Hepatocyte (in vitro differentiated cells): Measurements from ENCODE around the gene MSANTD4. TPM values are rescaled to one million over a fixed set of nuclear protein-coding genes. Genes with fewer than 3 reads are reported as not detected.
"Not testable (repeated sequence)": the region's sequence is repeated elsewhere in the genome, so short reads cannot be mapped to it uniquely, and the experiment has no call there.

Experiments
- DNase-seq: peaks from one replicate; pipeline ENCODE4 v3.0.0-alpha.2; 2016; ENCODE audit warnings: low spot score
- H2AFZ ChIP-seq: fragments of 200-600 bp; sonication (generic); 2 replicates; pipeline ENCODE4 v1.6.0; 2016; ENCODE audit warnings: antibody characterized with exemption, mild to moderate bottlenecking
- H3K27ac ChIP-seq: fragments of 200-600 bp; sonication (generic); 2 replicates; pipeline ENCODE4 v1.5.1; 2016; ENCODE audit warnings: mild to moderate bottlenecking
- H3K27me3 ChIP-seq: fragments of 200-600 bp; sonication (generic); 2 replicates; pipeline ENCODE4 v1.6.1; 2016
- H3K36me3 ChIP-seq: fragments of 200-600 bp; sonication (generic); replicated peaks from 2 replicates; pipeline ENCODE4 v1.5.1; 2016; ENCODE audit warnings: low read depth; ENCODE audit not compliant: insufficient read depth
- H3K4me1 ChIP-seq: fragments of 200-600 bp; sonication (generic); 2 replicates; pipeline ENCODE4 v1.5.1; 2016; ENCODE audit warnings: mild to moderate bottlenecking, moderate library complexity; ENCODE audit not compliant: insufficient read depth
- H3K4me2 ChIP-seq: fragments of 200-600 bp; sonication (generic); 2 replicates; pipeline ENCODE4 v1.6.0; 2016
- H3K4me3 ChIP-seq: fragments of 200-600 bp; sonication (generic); 2 replicates; pipeline ENCODE4 v1.5.1; 2016; ENCODE audit warnings: mild to moderate bottlenecking
- H3K79me2 ChIP-seq: fragments of 200-600 bp; sonication (generic); 2 replicates; pipeline ENCODE4 v1.6.0; 2017; ENCODE audit warnings: mild to moderate bottlenecking
- H3K9me2 ChIP-seq: fragments of 200-600 bp; sonication (generic); replicated peaks from 2 replicates; pipeline ENCODE4 v1.6.0; 2017; ENCODE audit warnings: mild to moderate bottlenecking; ENCODE audit not compliant: insufficient read depth
- H3K9me3 ChIP-seq: fragments of 200-600 bp; sonication (generic); 2 replicates; pipeline ENCODE4 v1.5.1; 2016; ENCODE audit warnings: low read depth, mild to moderate bottlenecking
- H4K20me1 ChIP-seq: fragments of 200-600 bp; sonication (generic); 2 replicates; pipeline ENCODE4 v1.6.0; 2016; ENCODE audit warnings: mild to moderate bottlenecking; ENCODE audit not compliant: insufficient read depth, poor library complexity, severe bottlenecking
- EZH2 ChIP-seq: fragments of 200-600 bp; sonication (generic); IDR thresholded peaks from 2 replicates; pipeline ENCODE4 v1.6.1; 2016; ENCODE audit warnings: antibody characterized with exemption, mild to moderate bottlenecking, borderline replicate concordance
- EZH2phosphoT487 ChIP-seq: fragments of 200-600 bp; sonication (generic); IDR thresholded peaks from one replicate; pipeline ENCODE4 v1.6.1; 2018; ENCODE audit warnings: antibody characterized with exemption, mild to moderate bottlenecking, low read depth, moderate library complexity; ENCODE audit not compliant: unreplicated experiment, severe bottlenecking
- WGBS: methylation state at CpG from one replicate; pipeline ENCODE4 v1.1.6; 2016; ENCODE audit warnings: low lambda C conversion rate; ENCODE audit errors: missing lambda C conversion rate; 5-methylcytosine and 5-hydroxymethylcytosine counted together
- polyA plus RNA-seq: library from polyadenylated mRNA; unstranded; fragments of >200 nt; fragmentation: Nextera tagmentation; extraction: Ambion mirVana; gene quantifications from 2 replicates; pipeline ENCODE4 v1.2.1, GENCODE V29; 2016
- total RNA-seq: library from RNA; depleted of rRNA; stranded (reverse); fragments of >200 nt; gene quantifications from 2 replicates; pipeline ENCODE4 v1.2.3, GENCODE V29; 2014
- TF ChIP-seq, protein P1 (sequence below): fragments of 200-600 bp; sonication (generic); IDR thresholded peaks from 2 replicates; pipeline ENCODE4 v1.5.1; 2016; ENCODE audit warnings: antibody characterized with exemption, mild to moderate bottlenecking; ENCODE audit not compliant: poor library complexity

MSANTD4 gene
- total and polyA plus RNA-seq, 2 experiments from 2014 or later, result 8.0 to 32.6 TPM

GRCh38 chr11:106061954-106062949 lies 40.2 kb upstream of the MSANTD4 start:
- Histone ChIP-seq H3K9me3 (no peaks in the 10 kb centered on the region), H3K79me2 (peaks cover 3% of the 10 kb centered on the region), H3K27me3 (no peaks in the 10 kb centered on the region), H3K9me2 (no peaks in the 10 kb centered on the region), H3K4me1 (no peaks in the 10 kb centered on the region), H4K20me1 (no peaks in the 10 kb centered on the region), H3K4me3 (no peak overlapping the region), H3K36me3 (no peaks in the 10 kb centered on the region), H3K27ac (no peak overlapping the region), H2AFZ (no peak overlapping the region), H3K4me2 (no peak overlapping the region)
- TF ChIP-seq EZH2phosphoT487 (no peak), EZH2 (no peak)
- TF ChIP-seq, protein P1, sequence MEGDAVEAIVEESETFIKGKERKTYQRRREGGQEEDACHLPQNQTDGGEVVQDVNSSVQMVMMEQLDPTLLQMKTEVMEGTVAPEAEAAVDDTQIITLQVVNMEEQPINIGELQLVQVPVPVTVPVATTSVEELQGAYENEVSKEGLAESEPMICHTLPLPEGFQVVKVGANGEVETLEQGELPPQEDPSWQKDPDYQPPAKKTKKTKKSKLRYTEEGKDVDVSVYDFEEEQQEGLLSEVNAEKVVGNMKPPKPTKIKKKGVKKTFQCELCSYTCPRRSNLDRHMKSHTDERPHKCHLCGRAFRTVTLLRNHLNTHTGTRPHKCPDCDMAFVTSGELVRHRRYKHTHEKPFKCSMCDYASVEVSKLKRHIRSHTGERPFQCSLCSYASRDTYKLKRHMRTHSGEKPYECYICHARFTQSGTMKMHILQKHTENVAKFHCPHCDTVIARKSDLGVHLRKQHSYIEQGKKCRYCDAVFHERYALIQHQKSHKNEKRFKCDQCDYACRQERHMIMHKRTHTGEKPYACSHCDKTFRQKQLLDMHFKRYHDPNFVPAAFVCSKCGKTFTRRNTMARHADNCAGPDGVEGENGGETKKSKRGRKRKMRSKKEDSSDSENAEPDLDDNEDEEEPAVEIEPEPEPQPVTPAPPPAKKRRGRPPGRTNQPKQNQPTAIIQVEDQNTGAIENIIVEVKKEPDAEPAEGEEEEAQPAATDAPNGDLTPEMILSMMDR, result no peak
- 100% methylated on average over 1 of the region's 1 CpG for WGBS
- DNase-seq, result no peak

- H3K4me3 ChIP-seq, result no peak overlapping the region
- no peaks in the 10 kb centered on the region for H3K27me3 ChIP-seq
- TF ChIP-seq EZH2 (no peak), EZH2phosphoT487 (no peak)
- TF ChIP-seq, protein P1, result no peak
These were observed 39.3 kb upstream of the MSANTD4 start for GRCh38 chr11:106061249-106061784.

DNA sequence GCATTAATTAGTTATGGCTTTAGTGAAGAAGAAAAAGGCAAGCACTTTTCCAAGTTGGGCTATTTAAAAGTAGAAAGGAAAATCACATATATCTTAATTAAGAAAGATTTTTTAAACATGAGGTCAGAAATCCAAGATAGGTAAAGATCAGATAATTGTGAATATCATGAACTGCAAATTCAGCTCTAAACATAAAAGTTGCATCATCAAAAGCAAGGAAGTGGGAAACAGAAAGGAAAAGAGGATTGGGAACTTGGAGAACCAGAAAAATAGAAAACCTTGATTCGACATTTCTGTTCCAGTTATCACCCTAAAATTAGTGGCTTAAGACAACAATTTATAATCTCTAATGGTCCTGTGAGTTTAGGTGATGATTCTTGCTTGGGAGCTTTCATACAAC lies 37.6 kb upstream of the MSANTD4 start:
- Histone ChIP-seq H3K9me2 (no peaks in the 10 kb centered on the region), H3K4me3 (no peak overlapping the region), H3K79me2 (no peaks in the 10 kb centered on the region), H2AFZ (no peak overlapping the region), H4K20me1 (no peaks in the 10 kb centered on the region), H3K4me1 (no peaks in the 10 kb centered on the region), H3K4me2 (no peak overlapping the region), H3K9me3 (no peaks in the 10 kb centered on the region), H3K27me3 (no peaks in the 10 kb centered on the region), H3K27ac (no peak overlapping the region), H3K36me3 (no peaks in the 10 kb centered on the region)
- TF ChIP-seq, protein P1, result no peak
- TF ChIP-seq EZH2, result no peak
- TF ChIP-seq EZH2phosphoT487, result no peak
- WGBS, result 96% methylated on average over 1 of the region's 1 CpG
- no peak for DNase-seq

More at GRCh38 chr11:106061249-106061784, 39.3 kb upstream of the MSANTD4 start:
- no peaks in the 10 kb centered on the region for H3K79me2 ChIP-seq
- H3K27ac ChIP-seq, result no peak overlapping the region
- H3K4me2 ChIP-seq, result no peak overlapping the region
- no peak overlapping the region for H2AFZ ChIP-seq
- H4K20me1 ChIP-seq, result no peaks in the 10 kb centered on the region
- no peak for DNase-seq
- no peaks in the 10 kb centered on the region for H3K9me3 ChIP-seq
- no peaks in the 10 kb centered on the region for H3K36me3 ChIP-seq
- no peaks in the 10 kb centered on the region for H3K9me2 ChIP-seq
- H3K4me1 ChIP-seq, result no peaks in the 10 kb centered on the region

GRCh38 chr11:106058377-106058776 lies 36.3 kb upstream of the MSANTD4 start:
- not testable (repeated sequence) for H3K9me2 ChIP-seq, H3K27ac ChIP-seq, H3K27me3 ChIP-seq, H2AFZ ChIP-seq, H3K4me2 ChIP-seq, H3K4me3 ChIP-seq, DNase-seq, H4K20me1 ChIP-seq, H3K79me2 ChIP-seq, H3K9me3 ChIP-seq, H3K4me1 ChIP-seq, H3K36me3 ChIP-seq
- 98% methylated on average over 14 of the region's 14 CpGs for WGBS
